ENCODE measurements around the gene SRRD. TPM values are rescaled to one million over a fixed set of nuclear protein-coding genes. Genes with fewer than 3 reads are reported as not detected.

Gene SRRD
- total and polyA plus RNA-seq, 2 of the 13 experiments (the other 11 are each of a cell fraction or from before 2014, with no cell fraction given), result 22.8 to 36.6 TPM

DNA sequence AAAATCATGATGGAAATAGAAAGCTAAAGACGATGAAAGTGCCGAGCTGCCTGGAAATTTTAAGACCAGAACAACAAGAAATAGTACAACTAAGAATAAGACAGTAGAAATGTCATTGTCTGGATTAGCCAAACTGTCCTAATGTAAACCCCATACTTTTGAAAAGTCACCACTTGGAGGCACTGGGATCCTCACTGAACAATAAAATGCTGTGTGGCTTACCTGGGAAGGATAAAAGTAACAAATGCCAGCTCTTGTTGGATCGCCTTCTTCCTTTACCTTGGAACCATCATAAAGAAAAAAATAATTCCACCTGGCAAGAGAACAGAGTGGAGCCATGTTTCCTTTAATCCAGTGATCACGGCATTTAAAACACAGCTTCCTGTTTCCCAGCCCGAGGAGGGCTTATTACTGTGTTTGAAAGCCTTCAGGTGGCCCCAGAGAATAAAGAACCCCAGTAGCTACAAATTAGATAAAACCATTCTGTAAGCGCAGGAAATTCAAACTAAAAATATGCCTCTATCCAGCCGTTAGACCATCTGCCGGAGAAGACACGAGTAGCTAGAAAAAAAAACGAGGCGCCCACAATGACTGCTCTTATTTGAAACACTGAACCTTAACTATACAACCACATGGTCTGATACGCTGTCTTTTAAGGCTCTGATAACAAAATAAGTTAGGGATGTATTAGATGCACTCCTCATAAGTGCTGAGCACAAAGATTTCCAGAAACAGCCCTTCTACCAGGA is 4.5 kb upstream of the SRRD start (continued):
- peak; percentile 40; the same call in 1 of the 2 replicates for TF ChIP-seq CTCF (CRISPR knock-in tag; IDR thresholded peaks at IDR 0.05)
- 0 out of 2 replicates have a peak, but pooled peaks have one; percentile 4 for TF ChIP-seq STAG1 (CRISPR knock-in tag; IDR thresholded peaks at IDR 0.05)
- 0 out of 2 replicates have a peak, but pooled peaks have one; percentile 67 for TF ChIP-seq RBFOX2 (IDR thresholded peaks at IDR 0.05; ENCODE audit: low read depth, low read length)

- POLR2A ChIA-PET, result interaction anchor here (0.6 to 1.2 kb wide), 3 partner anchors 9 to 32 kb away, joined by 3 to 5 read pairs (median 3); partner anchors contain the start of gene TFIP11
- H3K4me2 ChIP-seq (ENCODE audit: low read depth, low read length), result peak overlapping the region; percentile 83
- FAIRE-seq, result peak; percentile 66
- TF ChIP-seq ZNF615 (CRISPR knock-in tag; IDR thresholded peaks at IDR 0.05; ENCODE audit: borderline replicate concordance), result no peak
- TF ChIP-seq, protein P1, sequence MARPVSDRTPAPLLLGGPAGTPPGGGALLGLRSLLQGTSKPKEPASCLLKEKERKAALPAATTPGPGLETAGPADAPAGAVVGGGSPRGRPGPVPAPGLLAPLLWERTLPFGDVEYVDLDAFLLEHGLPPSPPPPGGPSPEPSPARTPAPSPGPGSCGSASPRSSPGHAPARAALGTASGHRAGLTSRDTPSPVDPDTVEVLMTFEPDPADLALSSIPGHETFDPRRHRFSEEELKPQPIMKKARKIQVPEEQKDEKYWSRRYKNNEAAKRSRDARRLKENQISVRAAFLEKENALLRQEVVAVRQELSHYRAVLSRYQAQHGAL (CRISPR knock-in tag; IDR thresholded peaks at IDR 0.05; ENCODE audit: not compliant biosample characterization), result no peak
- TF ChIP-seq SP4 (CRISPR knock-in tag; IDR thresholded peaks at IDR 0.05), result no peak
- TF ChIP-seq IKZF4 (CRISPR knock-in tag; IDR thresholded peaks at IDR 0.05; ENCODE audit: borderline replicate concordance, low read depth, not compliant biosample characterization), result no peak
- TF ChIP-seq, protein P2, sequence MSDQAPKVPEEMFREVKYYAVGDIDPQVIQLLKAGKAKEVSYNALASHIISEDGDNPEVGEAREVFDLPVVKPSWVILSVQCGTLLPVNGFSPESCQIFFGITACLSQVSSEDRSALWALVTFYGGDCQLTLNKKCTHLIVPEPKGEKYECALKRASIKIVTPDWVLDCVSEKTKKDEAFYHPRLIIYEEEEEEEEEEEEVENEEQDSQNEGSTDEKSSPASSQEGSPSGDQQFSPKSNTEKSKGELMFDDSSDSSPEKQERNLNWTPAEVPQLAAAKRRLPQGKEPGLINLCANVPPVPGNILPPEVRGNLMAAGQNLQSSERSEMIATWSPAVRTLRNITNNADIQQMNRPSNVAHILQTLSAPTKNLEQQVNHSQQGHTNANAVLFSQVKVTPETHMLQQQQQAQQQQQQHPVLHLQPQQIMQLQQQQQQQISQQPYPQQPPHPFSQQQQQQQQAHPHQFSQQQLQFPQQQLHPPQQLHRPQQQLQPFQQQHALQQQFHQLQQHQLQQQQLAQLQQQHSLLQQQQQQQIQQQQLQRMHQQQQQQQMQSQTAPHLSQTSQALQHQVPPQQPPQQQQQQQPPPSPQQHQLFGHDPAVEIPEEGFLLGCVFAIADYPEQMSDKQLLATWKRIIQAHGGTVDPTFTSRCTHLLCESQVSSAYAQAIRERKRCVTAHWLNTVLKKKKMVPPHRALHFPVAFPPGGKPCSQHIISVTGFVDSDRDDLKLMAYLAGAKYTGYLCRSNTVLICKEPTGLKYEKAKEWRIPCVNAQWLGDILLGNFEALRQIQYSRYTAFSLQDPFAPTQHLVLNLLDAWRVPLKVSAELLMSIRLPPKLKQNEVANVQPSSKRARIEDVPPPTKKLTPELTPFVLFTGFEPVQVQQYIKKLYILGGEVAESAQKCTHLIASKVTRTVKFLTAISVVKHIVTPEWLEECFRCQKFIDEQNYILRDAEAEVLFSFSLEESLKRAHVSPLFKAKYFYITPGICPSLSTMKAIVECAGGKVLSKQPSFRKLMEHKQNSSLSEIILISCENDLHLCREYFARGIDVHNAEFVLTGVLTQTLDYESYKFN (CRISPR knock-in tag; conservative IDR thresholded peaks at IDR 0.05), result peak; percentile 84
- no peak for TF ChIP-seq ZMYM4 (CRISPR knock-in tag; IDR thresholded peaks at IDR 0.05)
- TF ChIP-seq ZFYVE20 (CRISPR knock-in tag; IDR thresholded peaks at IDR 0.05; ENCODE audit: borderline replicate concordance, low read depth), result no peak
- 0 out of 2 replicates have a peak, but pooled peaks have one; percentile 21 for TF ChIP-seq ZNF772 (CRISPR knock-in tag; IDR thresholded peaks at IDR 0.05)
- 0 out of 2 replicates have a peak, but pooled peaks have one; percentile 39 for TF ChIP-seq SMAD3 (CRISPR knock-in tag; IDR thresholded peaks at IDR 0.05)
- no peak for TF ChIP-seq SYNCRIP (IDR thresholded peaks at IDR 0.05; ENCODE audit: insufficient read depth, low read depth, low read length)
Observed at GRCh38 chr22:26479792-26480610, 3.7 kb upstream of the SRRD start.

More at GRCh38 chr22:26479792-26480610, 3.7 kb upstream of the SRRD start:
- intact Hi-C loops (cut with micrococcal nuclease; ENCODE audit: unreplicated experiment), result loop anchor here (5.0 kb wide), 1 partner anchor 32 kb away; the partner anchor contains the start of gene TFIP11
- ATAC-seq, result peak; percentile 78
- BruUV-seq (replicated peaks), result no TSS peak
- no peaks in the 10 kb centered on the region for H3K9me3 ChIP-seq (ENCODE audit: low read length)
- WGBS (ENCODE audit: low lambda C conversion rate), result 3% methylated on average over 12 of the region's 12 CpGs
- H3K79me2 ChIP-seq (ENCODE audit: insufficient read depth, low read length), result peaks cover 81% of the 10 kb centered on the region
- H3K4me3 ChIP-seq (replicated peaks in 1 of 3; ENCODE audit: insufficient read depth in 1 of 3, low read depth in 2 of 3, low read length in 3 of 3), result peak overlapping the region; percentile 55 to 64 (median 61)
- peak overlapping the region; percentile 72 for H3K9ac ChIP-seq (ENCODE audit: insufficient read depth, low read depth, low read length)
- peak overlapping the region; percentile 95 for H3K27ac ChIP-seq (ENCODE audit: extremely low read length, insufficient read depth, low read length)
- CTCF ChIA-PET (ENCODE audit: low intra/inter-chr PET ratio, low total read pairs), result no interaction called here
- H3K4me1 ChIP-seq (ENCODE audit: insufficient read depth, low read length), result peaks cover 71% of the 10 kb centered on the region
- in situ Hi-C loops (cut with HindIII; ENCODE audit: extremely low pct_ligation_motif_present, low pct_unique_long_range_greater_than_20kb), result no loop called here
- DNase-seq (ENCODE audit: low spot score), result peak; percentile 82
- H2AFZ ChIP-seq (ENCODE audit: low read length), result peak overlapping the region; percentile 90
- H3K27me3 ChIP-seq (ENCODE audit: control insufficient read depth in 1 of 2, insufficient read depth in 2 of 2, low read length in 2 of 2), result no peaks in the 10 kb centered on the region; a peak in 1 of 5 replicates
- H4K20me1 ChIP-seq (ENCODE audit: insufficient read depth, low read length), result no peaks in the 10 kb centered on the region
- H3K36me3 ChIP-seq (replicated peaks in 1 of 2; ENCODE audit: control insufficient read depth in 1 of 2, insufficient read depth in 2 of 2, low read length in 2 of 2), result peaks cover 0 to 17% of the 10 kb centered on the region in 2 experiments; a peak in 4 of 5 replicates
